GM18499 (cell line): Measurements from ENCODE around the gene HHIP.

Source experiments
- ATAC-seq: cut with Tn5 transposase; IDR thresholded peaks from one replicate; pipeline ENCODE4 v1.9.1; 2021; ENCODE audit warnings: moderate number of reproducible peaks; ENCODE audit not compliant: insufficient read depth, unreplicated experiment

The HHIP gene, protein sequence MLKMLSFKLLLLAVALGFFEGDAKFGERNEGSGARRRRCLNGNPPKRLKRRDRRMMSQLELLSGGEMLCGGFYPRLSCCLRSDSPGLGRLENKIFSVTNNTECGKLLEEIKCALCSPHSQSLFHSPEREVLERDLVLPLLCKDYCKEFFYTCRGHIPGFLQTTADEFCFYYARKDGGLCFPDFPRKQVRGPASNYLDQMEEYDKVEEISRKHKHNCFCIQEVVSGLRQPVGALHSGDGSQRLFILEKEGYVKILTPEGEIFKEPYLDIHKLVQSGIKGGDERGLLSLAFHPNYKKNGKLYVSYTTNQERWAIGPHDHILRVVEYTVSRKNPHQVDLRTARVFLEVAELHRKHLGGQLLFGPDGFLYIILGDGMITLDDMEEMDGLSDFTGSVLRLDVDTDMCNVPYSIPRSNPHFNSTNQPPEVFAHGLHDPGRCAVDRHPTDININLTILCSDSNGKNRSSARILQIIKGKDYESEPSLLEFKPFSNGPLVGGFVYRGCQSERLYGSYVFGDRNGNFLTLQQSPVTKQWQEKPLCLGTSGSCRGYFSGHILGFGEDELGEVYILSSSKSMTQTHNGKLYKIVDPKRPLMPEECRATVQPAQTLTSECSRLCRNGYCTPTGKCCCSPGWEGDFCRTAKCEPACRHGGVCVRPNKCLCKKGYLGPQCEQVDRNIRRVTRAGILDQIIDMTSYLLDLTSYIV

DNA sequence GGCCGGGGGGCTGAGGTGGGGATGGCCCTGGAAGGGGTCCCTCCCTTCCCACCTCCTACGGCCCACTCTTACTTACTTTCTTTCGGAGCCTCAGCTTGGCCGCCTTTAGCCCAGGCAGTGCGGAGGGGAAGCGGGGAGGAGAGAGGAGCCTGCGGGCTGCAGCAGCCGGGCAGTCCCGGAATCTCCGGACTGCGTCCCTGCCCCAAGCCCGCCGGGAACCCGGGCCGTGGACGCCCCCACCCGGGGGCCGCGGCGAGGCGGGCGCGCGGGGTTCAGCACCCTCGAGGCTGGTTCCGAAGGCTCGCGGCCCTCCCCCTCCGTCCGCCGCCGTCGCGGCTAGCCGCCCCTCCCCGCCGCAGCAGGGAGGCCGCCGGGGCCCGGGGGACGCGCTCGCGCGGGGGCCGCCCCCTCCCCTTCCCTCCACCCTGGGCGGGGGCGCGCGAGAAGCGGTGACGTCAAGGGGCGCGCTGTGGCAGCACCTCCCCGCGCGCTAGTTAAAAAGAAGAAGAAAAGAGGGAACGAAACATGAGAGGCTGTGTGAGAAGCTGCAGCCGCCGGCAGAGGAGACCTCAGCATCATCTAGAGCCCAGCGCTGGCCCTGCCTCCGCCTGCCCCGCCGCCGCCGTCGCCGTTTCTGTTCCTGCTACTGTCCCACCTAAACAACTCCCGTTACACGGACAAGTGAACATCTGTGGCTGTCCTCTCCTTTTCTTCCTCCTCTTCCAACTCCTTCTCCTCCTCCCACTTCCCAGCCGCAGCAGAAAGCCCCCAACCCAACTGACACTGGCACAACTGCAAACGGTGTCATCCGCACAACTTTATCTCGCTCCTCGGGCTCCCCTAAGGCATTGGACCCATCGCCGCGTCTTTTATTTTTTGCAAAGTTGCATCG lies at the start of gene HHIP:
HHIP (plus strand) TSS at position 526 of the 892 bp plus-strand sequence. CDS start 520 bp downstream, outside the sequence.
- ATAC-seq = no peak

DNA sequence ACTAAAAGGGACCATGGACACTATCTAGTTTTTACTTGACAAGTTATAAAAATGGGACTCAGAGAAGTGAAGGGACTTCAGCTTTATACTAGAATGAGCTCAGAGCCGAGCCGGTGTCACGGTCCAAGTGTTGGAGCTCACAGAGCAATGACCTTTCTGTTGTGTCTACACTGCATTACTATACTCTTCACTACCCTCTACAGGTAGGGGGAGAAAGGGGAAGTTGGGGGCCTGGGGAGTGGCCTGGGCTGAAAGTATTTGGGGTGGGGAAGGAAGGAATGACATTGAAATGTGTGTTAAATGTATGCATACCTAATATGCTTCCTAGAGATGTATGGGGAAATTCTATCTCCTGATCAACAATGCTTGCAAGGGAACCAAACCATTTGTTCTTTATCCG lies 48.8 kb upstream of the HHIP start:
- no peak for ATAC-seq

DNA sequence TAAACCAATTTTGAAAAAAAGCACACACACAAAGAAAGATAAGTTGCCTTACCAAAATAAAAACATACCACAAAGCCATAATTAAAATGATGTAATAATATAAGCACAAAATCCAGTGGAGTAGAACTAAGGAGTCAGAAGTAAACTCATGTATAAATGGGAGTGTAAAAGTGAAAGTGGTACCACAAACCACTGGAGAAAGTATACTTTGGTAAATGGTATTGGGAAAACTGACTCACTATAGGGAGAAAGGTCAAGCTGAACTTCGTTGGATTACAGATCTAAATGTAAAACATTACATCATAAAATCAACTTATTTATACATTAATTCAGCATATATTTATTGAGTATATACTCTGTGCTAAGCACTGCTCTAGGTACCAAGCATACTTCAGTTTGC lies 46.3 kb upstream of the HHIP start:
- no peak for ATAC-seq

DNA sequence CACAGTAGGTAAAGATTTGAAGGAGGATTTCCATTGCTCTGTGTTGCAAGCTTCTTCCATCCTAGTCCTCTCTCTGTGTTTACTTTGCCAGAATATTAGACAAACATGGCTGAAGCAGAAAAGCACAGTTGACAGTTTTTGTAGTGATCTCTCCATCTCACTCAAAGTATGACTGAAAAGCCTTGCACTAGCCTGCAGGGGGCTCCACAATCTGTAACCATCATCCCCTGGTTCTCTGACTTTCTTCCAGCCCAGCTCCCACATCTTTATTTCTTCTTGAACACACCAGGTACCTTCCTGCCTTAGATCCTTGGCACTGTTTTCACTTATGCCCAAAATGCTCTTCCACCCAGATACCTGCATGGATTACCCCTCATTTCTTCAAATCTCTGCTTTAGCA lies 34.1 kb upstream of the HHIP start:
- ATAC-seq = no peak

DNA sequence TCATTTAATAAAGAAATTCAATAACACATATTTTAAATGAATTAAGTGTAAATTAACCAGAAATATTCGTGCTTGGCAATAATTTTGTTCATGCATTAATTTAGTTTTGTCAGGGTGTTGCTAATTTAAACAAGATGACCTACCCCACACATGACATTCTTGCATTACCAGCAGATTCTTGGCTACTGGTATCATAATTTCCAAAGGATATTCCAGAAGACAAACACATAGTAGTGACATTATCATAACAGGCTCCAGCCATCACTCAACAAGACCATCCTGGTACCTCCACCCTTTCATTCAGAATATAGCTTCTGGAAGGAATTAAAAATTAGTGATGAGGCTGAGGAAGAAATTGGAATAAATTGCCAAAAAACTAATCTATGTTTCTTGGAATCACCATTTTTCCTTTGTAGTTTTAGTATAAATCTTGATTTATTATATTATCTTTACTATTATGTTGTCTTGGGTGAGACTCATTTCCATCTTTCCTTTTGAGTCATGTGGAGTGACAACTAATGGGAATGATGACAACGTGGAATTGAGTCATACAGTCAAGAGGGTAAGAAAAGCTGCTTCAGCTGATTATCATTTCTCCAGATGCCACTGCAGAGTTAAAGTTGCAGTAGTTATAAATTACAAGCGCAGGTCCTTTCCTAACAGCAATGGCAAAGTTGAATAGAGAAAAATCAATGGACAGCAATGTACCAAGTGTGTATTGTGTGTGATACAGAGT lies 30.9 kb upstream of the HHIP start:
- no peak for ATAC-seq

DNA sequence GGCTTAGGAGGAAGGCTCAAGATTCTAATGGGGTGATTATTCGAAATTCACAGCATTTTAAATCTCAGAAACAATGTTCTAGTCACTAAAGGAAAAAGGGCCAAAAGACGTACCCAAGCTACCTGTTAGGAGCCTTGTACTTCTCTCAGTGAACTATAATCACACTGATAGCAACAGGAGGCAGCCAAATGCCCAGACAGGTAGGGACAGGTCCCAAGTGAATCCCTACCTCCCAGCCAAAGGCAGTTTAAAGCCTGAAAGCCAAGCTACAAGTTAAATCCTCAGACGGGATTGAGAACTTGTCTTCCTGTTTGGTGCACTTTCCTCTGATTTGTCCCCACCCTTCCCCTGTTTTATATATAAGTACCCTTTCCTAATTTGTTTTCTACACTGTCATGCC lies 24.3 kb upstream of the HHIP start:
- ATAC-seq = no peak

DNA sequence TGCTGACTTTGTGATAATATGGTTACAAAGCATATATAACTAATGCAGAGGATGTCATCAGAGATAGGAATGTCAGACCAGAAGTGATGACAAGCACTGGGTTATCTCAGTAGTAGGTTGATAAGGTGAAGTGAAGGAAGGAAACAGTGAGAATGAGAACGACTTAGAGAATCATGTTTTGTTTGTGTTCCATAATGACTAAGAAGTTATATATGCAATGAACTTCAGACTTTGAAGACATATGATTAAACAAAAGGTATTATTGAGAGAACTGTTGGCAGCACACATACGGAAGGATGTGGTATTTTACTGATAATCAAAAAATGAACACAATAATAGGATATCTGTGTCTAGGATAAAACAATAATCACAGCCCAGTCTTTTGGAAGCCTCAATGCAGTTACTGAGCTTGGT lies 18.3 kb upstream of the HHIP start:
- no peak for ATAC-seq

DNA sequence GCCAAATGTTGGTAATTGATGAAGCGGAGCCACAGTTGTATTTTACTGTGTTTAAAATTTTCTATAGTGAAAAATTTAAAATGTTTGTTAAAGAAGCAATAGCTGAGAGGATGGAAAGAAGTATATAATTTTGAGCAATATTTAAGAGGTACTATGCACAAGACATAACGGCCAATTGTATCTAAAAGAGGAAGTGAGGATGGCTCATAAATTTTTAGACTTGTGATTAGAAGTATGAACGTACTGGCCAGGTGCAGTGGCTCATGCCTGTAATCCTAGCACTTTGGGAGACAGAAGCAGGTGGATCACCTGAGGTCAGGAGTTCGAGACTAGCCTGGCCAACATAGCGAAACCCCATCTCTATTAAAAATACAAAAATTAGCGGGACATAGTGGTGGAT lies 12.7 kb upstream of the HHIP start:
- ATAC-seq = no peak

DNA sequence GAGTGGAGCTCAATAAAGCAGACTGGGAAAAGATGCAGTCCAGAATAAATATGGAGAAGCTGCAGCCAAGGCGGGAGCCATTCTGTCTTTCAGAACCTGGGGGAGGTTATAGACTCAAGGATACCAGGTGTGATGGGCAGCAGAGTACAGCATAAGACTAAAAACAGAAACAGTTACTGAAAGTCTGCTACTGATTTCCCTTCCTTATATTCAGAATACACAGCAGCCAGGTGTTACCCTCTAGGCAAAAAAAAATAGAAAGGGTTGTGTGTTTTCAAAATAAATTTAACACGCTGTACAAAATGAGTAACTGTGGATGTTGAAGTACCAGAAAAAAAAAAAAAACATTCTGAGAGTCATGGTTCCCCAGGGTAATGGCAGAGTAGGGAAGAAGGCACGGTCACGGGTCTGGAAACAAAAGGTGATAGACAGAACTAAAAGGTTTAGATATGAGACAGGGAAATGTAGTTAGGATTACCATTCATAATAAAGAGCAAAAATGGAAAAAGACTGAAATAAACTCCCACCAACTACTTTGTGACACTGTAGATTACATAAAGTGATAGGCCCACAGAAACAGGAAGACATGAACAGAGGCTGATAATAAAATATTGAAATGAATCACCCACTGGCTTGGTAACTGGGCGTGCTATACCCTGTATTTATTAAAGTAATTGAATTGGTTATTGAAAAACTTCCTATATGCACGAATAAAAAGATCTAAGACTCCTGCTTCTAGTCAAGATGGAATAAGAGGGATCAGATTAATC lies 10.8 kb upstream of the HHIP start:
- ATAC-seq = peak; percentile 95

DNA sequence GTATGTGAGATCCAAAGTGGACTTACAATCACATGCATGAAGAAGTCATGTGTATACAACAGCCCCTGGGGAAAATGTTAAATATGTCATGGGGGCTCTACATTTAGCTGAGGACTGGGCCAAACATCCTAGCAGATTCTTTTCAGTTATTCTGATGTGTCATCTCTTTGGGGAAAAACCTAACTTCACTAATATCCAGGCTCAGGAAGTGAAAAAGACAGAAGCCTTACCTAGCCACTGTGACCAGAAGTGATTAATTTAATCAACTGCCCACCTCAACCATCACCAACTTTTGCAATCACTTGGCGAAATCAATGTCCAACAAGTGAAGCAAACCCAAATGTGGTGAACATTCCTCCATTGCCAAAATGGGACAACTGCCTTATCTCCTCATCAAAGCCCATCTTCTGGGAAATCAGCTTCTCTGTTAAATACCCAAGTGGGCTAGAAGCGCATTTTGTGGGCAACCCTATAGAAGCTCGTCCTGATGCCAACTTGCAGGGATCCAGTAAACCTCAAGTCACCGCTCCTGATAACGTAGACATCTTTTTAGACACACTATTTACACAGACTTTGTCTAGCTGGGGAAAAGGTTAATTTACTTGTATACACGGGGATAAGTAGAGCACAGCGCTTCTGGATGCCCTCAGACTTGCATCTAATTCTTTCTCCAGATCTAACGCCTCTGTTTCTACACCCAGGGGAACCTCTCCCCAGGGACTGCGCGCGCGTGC lies 1.4 kb upstream of the HHIP start:
- no peak for ATAC-seq

DNA sequence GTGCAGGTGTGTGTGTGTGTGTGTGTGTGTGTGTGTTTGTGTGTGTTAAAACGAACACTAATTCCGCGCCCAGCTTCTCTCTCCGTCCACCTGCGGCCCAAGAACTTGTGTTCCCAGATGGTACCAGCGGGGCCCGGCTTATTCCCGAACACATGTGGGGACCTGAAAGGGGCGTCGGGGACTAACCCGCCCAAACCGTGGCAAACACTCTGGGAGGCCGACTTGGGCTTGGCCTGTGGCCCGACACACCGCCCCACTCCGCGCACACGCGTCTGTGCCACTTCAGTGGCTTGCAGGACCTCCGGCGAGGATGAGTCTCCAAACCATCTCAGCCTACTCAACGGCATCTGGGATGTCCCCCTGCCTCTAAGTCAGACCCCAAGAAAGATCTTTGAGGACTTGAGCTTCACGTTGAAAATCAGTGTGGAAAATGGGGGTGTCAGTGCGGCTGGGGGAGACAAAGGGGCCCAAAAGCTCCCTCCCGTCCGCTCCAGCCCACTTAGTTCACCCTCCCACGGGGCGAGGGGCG lies 790 bp upstream of the HHIP start:
- ATAC-seq = no peak

DNA sequence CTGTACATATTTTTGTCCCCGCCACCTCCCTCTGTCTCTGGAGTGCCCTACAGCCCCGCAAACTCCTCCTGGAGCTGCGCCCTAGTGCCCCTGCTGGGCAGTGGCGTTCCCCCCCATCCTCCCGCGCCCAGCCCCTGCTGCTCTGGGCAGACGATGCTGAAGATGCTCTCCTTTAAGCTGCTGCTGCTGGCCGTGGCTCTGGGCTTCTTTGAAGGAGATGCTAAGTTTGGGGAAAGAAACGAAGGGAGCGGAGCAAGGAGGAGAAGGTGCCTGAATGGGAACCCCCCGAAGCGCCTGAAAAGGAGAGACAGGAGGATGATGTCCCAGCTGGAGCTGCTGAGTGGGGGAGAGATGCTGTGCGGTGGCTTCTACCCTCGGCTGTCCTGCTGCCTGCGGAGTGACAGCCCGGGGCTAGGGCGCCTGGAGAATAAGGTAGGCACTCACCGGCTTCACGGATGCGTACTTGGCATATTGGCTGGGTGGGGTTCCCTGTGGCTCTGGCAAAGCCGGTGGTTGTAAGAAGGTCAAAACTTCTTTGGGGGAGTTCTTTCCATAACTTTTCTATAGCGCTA lies 653 bp downstream of the HHIP start:
- no peak for ATAC-seq

DNA sequence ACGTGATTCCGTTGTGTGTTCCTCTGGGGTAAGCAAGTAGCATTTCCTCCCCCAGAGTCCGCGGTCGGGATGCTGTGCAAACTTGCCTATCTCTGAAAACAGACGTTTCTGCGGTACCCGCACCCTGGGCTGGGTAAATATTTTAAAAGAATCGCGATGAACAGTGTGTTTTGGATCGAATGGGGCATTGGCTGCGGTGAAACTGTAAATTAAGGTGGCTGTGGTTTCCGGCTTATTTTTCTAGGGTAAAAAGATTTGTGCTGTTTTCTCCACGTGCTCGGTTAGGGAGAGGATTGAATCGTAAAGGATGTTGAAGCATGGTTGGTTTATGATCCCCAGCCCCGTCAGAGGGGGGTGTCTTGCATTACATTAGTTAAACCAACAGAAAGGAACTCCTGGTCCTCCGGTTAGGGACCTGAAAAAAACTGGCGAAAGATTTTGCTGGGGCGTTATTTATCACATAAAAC lies 1.2 kb downstream of the HHIP start:
- no peak for ATAC-seq

DNA sequence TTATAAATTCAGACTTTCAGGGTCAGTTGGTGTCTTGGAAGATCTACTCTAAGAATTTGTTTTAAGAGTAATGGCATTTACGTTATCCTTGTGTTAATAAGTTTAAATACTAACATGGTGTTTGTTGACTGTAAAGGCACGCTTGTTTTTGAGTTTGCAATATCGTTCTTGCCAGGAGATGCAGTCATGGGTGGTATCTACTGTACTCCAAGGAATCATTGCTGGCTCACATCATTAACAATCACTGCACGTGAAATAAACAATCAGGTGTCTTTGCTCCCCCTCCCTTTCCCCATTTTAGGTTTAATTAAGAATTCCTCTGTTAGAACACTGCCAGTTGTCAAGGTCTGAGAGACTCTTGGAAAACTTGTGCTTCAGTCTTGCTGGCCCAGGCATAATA lies 1.6 kb downstream of the HHIP start:
- ATAC-seq = no peak

DNA sequence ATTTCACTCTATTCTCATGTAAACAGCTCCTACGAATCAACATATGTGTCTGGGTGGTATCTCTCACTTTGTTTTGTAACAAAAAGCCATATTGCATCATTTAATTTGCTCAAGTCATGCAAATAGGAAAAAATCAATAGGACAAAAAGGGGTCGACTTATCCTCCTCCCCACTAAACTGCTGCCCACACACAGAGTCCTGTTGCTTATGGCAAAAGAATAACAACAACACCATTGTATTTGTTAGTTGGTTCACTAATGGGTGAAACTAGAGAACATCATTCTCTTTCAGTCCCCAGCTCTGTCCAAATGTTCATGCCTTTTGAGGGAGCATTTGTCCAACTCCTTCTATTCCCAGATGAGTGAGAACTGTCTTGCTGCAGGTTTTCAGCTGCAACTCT lies 2.1 kb downstream of the HHIP start:
- no peak for ATAC-seq

DNA sequence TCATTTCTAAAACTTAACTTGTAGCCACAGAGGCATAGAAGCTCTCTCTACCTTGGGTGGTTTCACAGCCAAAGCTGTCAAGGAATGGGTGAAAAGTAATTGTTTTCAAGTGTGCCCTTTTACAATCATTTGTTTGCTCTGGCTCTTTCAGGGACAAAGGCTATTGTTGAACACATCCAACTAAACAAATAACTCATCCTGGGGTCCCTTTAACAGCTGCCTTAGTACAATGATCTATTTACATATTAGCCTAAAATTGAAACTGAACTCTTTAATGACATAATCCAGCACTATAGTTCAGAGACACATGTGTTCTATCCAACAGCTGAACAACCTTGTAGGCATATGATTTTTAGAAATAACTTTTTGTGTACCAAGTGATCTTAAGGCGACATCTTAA lies 3.7 kb downstream of the HHIP start:
- no peak for ATAC-seq

DNA sequence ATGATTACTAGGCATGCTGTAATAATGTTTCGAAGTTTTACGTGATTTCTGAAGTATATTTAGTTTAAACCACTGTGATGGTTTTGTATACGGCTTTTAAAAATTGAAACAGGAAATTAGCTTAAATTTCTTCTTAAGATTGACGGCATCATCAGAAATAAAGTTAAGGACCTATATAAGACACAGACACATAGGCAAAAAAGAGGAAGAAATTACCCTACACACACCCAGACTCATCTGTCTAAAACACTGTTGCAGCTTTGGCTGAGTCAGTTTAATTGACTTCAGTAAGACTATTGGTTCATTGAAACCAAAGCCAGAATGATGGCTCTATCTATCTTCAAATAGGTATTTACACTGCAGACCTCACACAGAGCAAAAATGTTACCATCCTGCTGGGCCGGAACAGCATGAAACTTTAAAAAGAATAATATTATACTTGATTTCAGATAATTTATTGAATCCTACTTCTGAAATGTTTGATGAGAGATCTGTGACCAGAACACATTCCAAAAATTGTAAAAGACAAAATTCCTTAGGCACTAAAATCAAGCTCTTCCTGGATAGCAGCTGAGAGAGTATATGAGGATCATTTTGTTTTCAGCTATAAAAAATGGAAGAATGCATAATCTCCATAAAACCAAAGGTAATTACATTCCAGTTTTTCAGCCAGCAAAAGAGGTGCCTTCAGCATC lies 4.5 kb downstream of the HHIP start:
- ATAC-seq = no peak
